Peyer's patch (tissue), 4 donors: ENCODE data around the gene RPTOR. TPM values are rescaled to one million over a fixed set of nuclear protein-coding genes. Genes with fewer than 3 reads are reported as not detected.

ENCODE experiments used
- DNase-seq, 3 donors: peaks; one replicate each; pipeline ENCODE4 v3.0.0-alpha.2; 2017 to 2019
- H3K27ac ChIP-seq, 4 donors: fragments of 200-600 bp; sonication (generic); one replicate each; pipeline ENCODE4 v1.5.1; 2016 to 2019
- H3K27me3 ChIP-seq, 2 donors: fragments of 200-600 bp; sonication (generic); one replicate each; pipeline ENCODE4 v1.5.1; 2019
- H3K36me3 ChIP-seq, 3 donors: fragments of 200-600 bp; sonication (generic); one replicate each; pipeline ENCODE4 v1.5.1; 2016 to 2019
- H3K4me1 ChIP-seq, 4 donors: fragments of 200-600 bp; sonication (generic); one replicate each; pipeline ENCODE4 v1.5.1; 2016 to 2019
- H3K4me3 ChIP-seq, 4 donors: fragments of 200-600 bp; sonication (generic); 1 replicate in 3 of 4; 2 replicates in 1 of 4; pipeline ENCODE4 v1.5.1; 2016 to 2019; ENCODE audit warnings: mild to moderate bottlenecking in 1 of 4
- H3K9me3 ChIP-seq, 4 donors: fragments of 200-600 bp; sonication (generic); one replicate each; pipeline ENCODE4 v1.5.1; 2016 to 2019; ENCODE audit warnings: mild to moderate bottlenecking in 1 of 4
- POLR2A ChIP-seq, 2 donors: fragments of 450-650 bp; IDR thresholded peaks; one replicate each; pipeline ENCODE4 v1.5.1; 2017; ENCODE audit warnings: antibody characterized with exemption in 2 of 2, mild to moderate bottlenecking in 2 of 2, moderate library complexity in 2 of 2
- total RNA-seq, 4 donors: library from RNA; depleted of rRNA; stranded (reverse); fragments of >200 nt; gene quantifications; one replicate each; pipeline ENCODE4 v1.1.0, GENCODE V29; 2016
- TF ChIP-seq, protein P1 (sequence below), 6 experiments: fragments of 450-650 bp in 4 of 6; fragments of 200-600 bp in 2 of 6; sonication (generic) in 1 of 6; IDR thresholded peaks; one replicate each; pipeline ENCODE4 v1.5.1; 2017 to 2019; ENCODE audit warnings: antibody characterized with exemption in 6 of 6, mild to moderate bottlenecking in 3 of 6, moderate library complexity in 1 of 6

The RPTOR gene
- total RNA-seq, 4 donors from 2014 or later = 42.4 to 73.6 (median 64.2) TPM

DNA sequence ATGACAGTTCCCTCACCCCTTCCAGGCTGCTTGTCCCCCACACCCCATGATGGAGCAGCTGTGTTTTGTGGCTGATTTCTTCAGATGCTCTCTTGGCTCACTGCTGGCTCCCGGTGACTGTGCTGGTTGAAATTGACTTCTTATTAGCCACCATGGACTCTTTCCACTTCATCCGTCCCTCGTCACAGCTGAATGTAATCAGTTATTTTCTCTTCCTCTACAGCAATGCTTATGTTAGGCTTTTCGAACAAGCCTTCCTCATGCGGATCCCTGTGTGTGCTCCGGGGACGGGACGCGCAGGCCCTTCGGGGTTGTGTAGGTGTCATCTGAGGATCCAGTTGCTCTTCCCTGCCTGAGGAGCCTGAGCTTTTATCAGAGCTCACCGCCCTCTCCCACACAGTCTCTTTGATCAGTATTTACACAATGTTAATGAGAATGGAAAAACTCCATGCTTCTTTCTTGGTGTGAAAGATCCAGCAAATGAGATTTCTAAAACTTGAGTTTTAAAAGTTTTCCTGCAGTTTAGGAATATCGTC lies 87.5 kb downstream of the RPTOR start:
- Histone ChIP-seq H3K36me3 (no peaks in the 10 kb centered on the region), H3K27ac (no peak overlapping the region), H3K4me1 (no peaks in the 10 kb centered on the region), H3K27me3 (no peaks in the 10 kb centered on the region), H3K4me3 (no peak overlapping the region), H3K9me3 (no peaks in the 10 kb centered on the region)
- TF ChIP-seq, protein P1, sequence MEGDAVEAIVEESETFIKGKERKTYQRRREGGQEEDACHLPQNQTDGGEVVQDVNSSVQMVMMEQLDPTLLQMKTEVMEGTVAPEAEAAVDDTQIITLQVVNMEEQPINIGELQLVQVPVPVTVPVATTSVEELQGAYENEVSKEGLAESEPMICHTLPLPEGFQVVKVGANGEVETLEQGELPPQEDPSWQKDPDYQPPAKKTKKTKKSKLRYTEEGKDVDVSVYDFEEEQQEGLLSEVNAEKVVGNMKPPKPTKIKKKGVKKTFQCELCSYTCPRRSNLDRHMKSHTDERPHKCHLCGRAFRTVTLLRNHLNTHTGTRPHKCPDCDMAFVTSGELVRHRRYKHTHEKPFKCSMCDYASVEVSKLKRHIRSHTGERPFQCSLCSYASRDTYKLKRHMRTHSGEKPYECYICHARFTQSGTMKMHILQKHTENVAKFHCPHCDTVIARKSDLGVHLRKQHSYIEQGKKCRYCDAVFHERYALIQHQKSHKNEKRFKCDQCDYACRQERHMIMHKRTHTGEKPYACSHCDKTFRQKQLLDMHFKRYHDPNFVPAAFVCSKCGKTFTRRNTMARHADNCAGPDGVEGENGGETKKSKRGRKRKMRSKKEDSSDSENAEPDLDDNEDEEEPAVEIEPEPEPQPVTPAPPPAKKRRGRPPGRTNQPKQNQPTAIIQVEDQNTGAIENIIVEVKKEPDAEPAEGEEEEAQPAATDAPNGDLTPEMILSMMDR (IDR thresholded peaks at IDR 0.05) = no peak
- no peak for TF ChIP-seq POLR2A (IDR thresholded peaks at IDR 0.05)
- DNase-seq = no peak

DNA sequence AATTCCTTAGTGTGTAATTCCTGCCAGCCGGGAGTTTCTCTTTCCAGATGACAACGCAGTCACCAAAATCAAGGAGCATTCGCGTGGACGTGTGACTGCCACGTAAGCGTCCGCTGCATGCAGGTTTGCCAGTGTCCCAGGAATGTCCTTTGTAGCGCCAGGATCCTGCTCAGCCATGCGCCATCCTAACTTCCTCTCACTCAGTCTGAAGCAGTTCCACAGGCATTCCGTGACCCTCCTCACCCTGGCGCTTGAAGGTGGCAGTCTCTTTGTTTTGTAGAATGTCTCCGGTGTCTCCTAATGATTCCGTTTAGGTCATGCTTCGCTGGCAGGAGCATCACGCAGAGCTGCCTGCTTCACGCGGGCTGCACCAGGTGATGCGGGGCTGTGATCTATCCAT lies 88.6 kb downstream of the RPTOR start:
- Histone ChIP-seq H3K4me1 (no peaks in the 10 kb centered on the region), H3K36me3 (no peaks in the 10 kb centered on the region), H3K27me3 (no peaks in the 10 kb centered on the region), H3K4me3 (no peak overlapping the region), H3K27ac (no peak overlapping the region), H3K9me3 (no peaks in the 10 kb centered on the region)
- DNase-seq = no peak
- TF ChIP-seq POLR2A (IDR thresholded peaks at IDR 0.05) = no peak
- TF ChIP-seq, protein P1 (IDR thresholded peaks at IDR 0.05) = no peak

DNA sequence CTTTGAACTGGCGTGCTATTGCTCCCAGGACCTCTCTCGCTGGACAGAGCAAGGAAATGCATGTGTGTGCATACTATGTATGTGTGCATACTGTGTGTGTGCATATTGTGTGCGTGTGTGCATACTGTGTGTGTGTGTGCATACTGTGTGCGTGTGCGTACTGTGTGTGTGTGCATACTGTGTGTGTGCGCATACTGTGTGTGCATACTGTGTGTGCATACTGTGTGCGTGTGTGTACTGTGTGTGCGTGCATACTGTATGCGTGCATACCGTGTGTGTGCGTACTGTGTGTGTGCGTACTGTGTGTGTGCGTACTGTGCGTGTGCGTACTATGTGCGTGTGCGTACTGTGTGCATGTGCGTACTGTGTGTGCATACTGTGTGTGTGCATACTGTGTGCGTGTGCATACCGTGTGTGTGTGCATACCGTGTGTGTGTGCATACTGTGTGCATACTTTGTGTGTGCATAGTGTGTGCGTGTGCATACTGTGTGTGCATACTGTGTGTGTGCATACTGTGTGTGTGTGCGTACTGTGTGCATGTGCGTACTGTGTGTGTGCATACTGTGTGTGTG lies 89.4 kb downstream of the RPTOR start:
- no peak for TF ChIP-seq POLR2A (IDR thresholded peaks at IDR 0.05)
- TF ChIP-seq, protein P1 (IDR thresholded peaks at IDR 0.05) = no peak
- Histone ChIP-seq H3K36me3 (no peaks in the 10 kb centered on the region), H3K4me3 (no peak overlapping the region), H3K4me1 (no peaks in the 10 kb centered on the region), H3K9me3 (no peaks in the 10 kb centered on the region), H3K27me3 (no peaks in the 10 kb centered on the region), H3K27ac (no peak overlapping the region)
- no peak for DNase-seq

DNA sequence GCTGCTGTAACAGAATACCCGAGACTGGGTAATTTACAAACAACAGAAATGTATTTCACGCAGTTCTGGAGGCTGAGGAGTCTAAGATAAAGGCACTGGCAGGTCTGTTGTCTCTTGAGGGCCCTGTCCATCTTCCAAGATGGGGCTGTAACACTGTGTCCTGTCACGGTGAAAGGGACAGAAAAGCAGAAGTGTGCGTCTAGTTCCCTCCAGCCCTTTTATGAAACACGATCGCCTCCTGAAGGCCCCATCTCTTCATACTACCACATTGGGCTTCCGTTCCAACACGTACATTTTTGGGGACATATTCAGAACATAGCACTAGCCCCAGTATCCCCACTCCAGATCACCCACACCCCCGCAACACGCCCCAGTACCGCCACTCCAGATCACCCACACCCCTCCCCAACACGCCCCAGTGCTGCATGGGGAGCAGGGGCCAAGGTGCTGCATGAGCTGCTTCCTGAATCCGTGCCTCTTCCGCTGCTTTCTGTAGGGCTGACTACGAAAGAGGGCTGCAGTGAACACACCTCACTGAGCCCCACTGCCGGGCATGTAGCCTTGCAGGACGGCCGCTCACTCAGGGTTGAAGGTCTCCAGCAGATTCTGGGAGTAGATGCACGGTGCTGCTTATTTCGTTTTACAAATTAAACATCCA lies 91.9 kb downstream of the RPTOR start:
- no peaks in the 10 kb centered on the region for H3K36me3 ChIP-seq
- H3K27me3 ChIP-seq = no peaks in the 10 kb centered on the region
- no peaks in the 10 kb centered on the region for H3K9me3 ChIP-seq
- TF ChIP-seq, protein P1 (IDR thresholded peaks at IDR 0.05) = no peak
- no peak for TF ChIP-seq POLR2A (IDR thresholded peaks at IDR 0.05)
- no peak overlapping the region for H3K4me3 ChIP-seq
- no peak for DNase-seq
- no peak overlapping the region for H3K27ac ChIP-seq
- no peaks in the 10 kb centered on the region for H3K4me1 ChIP-seq

DNA sequence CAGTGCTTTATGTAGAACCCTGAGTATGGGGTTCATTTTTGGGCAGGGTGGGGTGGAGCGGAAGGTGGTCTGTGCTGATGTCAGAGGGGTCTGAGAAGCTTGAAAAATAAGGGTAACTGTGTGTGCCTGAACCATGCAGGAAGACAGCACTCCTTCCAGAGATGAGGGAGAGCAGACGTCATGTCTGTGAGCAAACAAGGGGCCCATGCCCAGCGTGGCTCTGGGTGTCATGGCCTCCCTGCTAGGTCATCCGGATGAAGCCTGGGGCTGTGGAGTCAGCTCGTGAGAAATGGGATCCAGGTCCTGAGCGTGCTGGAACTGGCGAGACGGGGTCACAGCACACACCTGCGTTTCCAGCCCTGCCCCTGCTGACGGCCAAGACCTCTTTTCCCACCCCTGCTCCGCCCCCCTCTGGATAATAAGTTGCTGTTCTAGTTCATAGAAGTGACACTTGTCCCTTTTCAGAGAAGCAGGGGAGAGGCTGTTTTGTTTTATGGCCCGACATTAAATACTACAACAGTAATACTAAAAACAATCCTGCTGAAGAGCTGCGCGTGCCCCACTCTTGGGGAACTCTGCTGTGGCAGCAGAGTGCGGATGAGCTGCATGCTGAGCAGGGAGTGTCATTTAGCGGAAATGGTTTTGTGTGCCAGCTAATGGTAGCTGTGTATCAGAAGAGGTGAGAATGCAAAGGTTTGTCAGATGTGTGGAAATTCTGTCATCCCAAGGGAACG lies 92.6 kb downstream of the RPTOR start:
- no peaks in the 10 kb centered on the region for H3K9me3 ChIP-seq
- H3K27ac ChIP-seq = no peak overlapping the region
- TF ChIP-seq POLR2A (IDR thresholded peaks at IDR 0.05) = no peak
- TF ChIP-seq, protein P1 (IDR thresholded peaks at IDR 0.05) = no peak
- no peak for DNase-seq
- H3K27me3 ChIP-seq = no peaks in the 10 kb centered on the region
- no peaks in the 10 kb centered on the region for H3K4me1 ChIP-seq
- H3K4me3 ChIP-seq = no peak overlapping the region
- no peaks in the 10 kb centered on the region for H3K36me3 ChIP-seq
